HCT116 (cell line): Measurements from ENCODE around the gene OSBPL5. TPM values are rescaled to one million over a fixed set of nuclear protein-coding genes. Genes with fewer than 3 reads are reported as not detected.

Experiments used
- ATAC-seq: fragments of 200-7000 bp; cut with Tn5 transposase; 2 replicates; pipeline ENCODE4 v1.9.1; 2020; ENCODE audit warnings: mild to moderate bottlenecking, moderate library complexity
- BruUV-seq: library from RNA; stranded (reverse); fragments of 400-500 nt; replicated peaks from 2 replicates; lab custom pipeline; 2021; lab: Mats Ljungman, UMichigan
- CTCF ChIA-PET: fragments of 300-600 bp; sonication (Branson Sonifier 250); formaldehyde crosslinking; loops from one replicate; lab custom pipeline; 2021; ENCODE audit warnings: antibody characterized with exemption; lab: Charles Lee
- POLR2A ChIA-PET: fragments of 300-600, 350-600 bp; sonication (Branson Sonifier 250); formaldehyde crosslinking; loops from one replicate; lab custom pipeline; 2021; ENCODE audit warnings: antibody characterized with exemption; lab: Charles Lee
- RAD21 ChIA-PET, 2 experiments: fragments of 300-600 bp; sonication (Branson Sonifier 250); formaldehyde crosslinking; loops; one replicate each; lab custom pipeline; 2023; ENCODE audit warnings: low total read pairs in 2 of 2; ENCODE audit not compliant: uncharacterized antibody in 2 of 2, unreplicated experiment in 2 of 2, low non-redundant PET in 1 of 2; lab: Charles Lee
- DNase-seq: peaks from one replicate; pipeline ENCODE4 v3.0.0-alpha.2; 2010; ENCODE audit warnings: low read depth, low spot score
- H2AFZ ChIP-seq: fragments of 200-600 bp; shearing (Covaris generic), sonication (generic); 2 replicates; pipeline ENCODE4 v1.6.1; 2017; ENCODE audit warnings: low read depth, mixed run types, mixed read lengths, antibody characterized with exemption, low read length; ENCODE audit not compliant: poor library complexity, severe bottlenecking
- H3K27ac ChIP-seq: 2 replicates; pipeline ENCODE4 v1.5.1; 2012; ENCODE audit warnings: low read depth, low read length
- H3K27me3 ChIP-seq: fragments of 200-600 bp; sonication (generic); 2 replicates; pipeline ENCODE4 v1.6.1; 2016; ENCODE audit warnings: mixed run types, low read length, mixed read lengths; ENCODE audit not compliant: insufficient read depth
- H3K36me3 ChIP-seq, 2 experiments: fragments of 200-500 bp in 1 of 2; fragments of 200-600 bp in 1 of 2; sonication (Bioruptor generic) in 1 of 2; sonication (generic) in 1 of 2; 2 replicates each; pipeline versions ENCODE4 v1.5.1 to v1.6.1; 2014 to 2016; ENCODE audit warnings: low read length in 2 of 2, inconsistent platforms in 1 of 2, mixed read lengths in 1 of 2, mixed run types in 1 of 2; ENCODE audit not compliant: insufficient read depth in 2 of 2, control insufficient read depth in 1 of 2
- H3K4me1 ChIP-seq, 2 experiments: fragments of 200-600 bp in 1 of 2; sonication (generic) in 1 of 2; 2 replicates each; pipeline versions ENCODE4 v1.5.1 to v1.6.1; 2012 to 2017; ENCODE audit warnings: low read length in 2 of 2, inconsistent platforms in 1 of 2, mild to moderate bottlenecking in 1 of 2, mixed read lengths in 1 of 2, mixed run types in 1 of 2, moderate library complexity in 1 of 2; ENCODE audit not compliant: insufficient read depth in 2 of 2, control insufficient read depth in 1 of 2
- H3K4me2 ChIP-seq: fragments of 200-600 bp; sonication (generic); 2 replicates; pipeline ENCODE4 v1.6.1; 2017; ENCODE audit warnings: mixed run types, low read length, mixed read lengths
- H3K4me3 ChIP-seq, 2 experiments: fragments of 200-600 bp in 1 of 2; sonication (generic) in 1 of 2; replicated peaks in 1 of 2; 2 replicates each; pipeline ENCODE4 v1.5.1; 2011 to 2016; ENCODE audit warnings: low read length in 2 of 2, control low read depth in 1 of 2, low read depth in 1 of 2, mild to moderate bottlenecking in 1 of 2, mixed read lengths in 1 of 2, mixed run types in 1 of 2
- H3K79me2 ChIP-seq: fragments of 200-600 bp; sonication (generic); 2 replicates; pipeline ENCODE4 v1.6.1; 2017; ENCODE audit warnings: mild to moderate bottlenecking, mixed run types, low read length, moderate library complexity, mixed read lengths; ENCODE audit not compliant: insufficient read depth
- H3K9ac ChIP-seq: fragments of 200-600 bp; sonication (generic); 2 replicates; pipeline ENCODE4 v1.6.1; 2016; ENCODE audit warnings: low read length, mixed read lengths
- H3K9me2 ChIP-seq: fragments of 200-600 bp; sonication (generic), shearing (Covaris generic); 2 replicates; pipeline ENCODE4 v1.6.1; 2017; ENCODE audit warnings: mixed run types, mild to moderate bottlenecking, moderate library complexity; ENCODE audit not compliant: insufficient read depth
- H3K9me3 ChIP-seq, 2 experiments: fragments of 200-500 bp in 1 of 2; fragments of 200-600 bp in 1 of 2; sonication (Bioruptor generic) in 1 of 2; sonication (generic) in 1 of 2; 2 replicates each; pipeline ENCODE4 v1.6.1; 2014 to 2017; ENCODE audit warnings: low read length in 2 of 2, mixed read lengths in 2 of 2, inconsistent platforms in 1 of 2, low read depth in 1 of 2, mild to moderate bottlenecking in 1 of 2, mixed run types in 1 of 2, moderate library complexity in 1 of 2; ENCODE audit not compliant: control insufficient read depth in 1 of 2, insufficient read depth in 1 of 2
- H4K20me1 ChIP-seq: fragments of 200-600 bp; sonication (generic), shearing (Covaris generic); 2 replicates; pipeline ENCODE4 v1.6.1; 2017; ENCODE audit warnings: mixed run types, mild to moderate bottlenecking, moderate library complexity; ENCODE audit not compliant: insufficient read depth
- ATF3 ChIP-seq: IDR thresholded peaks from 2 replicates; pipeline ENCODE4 v1.6.1; 2012
- CBX3 ChIP-seq: IDR thresholded peaks from 2 replicates; pipeline ENCODE4 v1.6.1; 2012; ENCODE audit warnings: low read depth
- CEBPB ChIP-seq: IDR thresholded peaks from 2 replicates; pipeline ENCODE4 v1.6.1; 2012; ENCODE audit warnings: low read depth
- CTCF ChIP-seq, 3 experiments: fragments of 200-600 bp in 1 of 3; sonication (generic) in 1 of 3; IDR thresholded peaks in 2 of 3; conservative IDR thresholded peaks in 1 of 3; 2 replicates each; pipeline ENCODE4 v1.5.1; 2012 to 2017; ENCODE audit warnings: low read depth in 2 of 3, low read length in 2 of 3, antibody characterized with exemption in 1 of 3, borderline replicate concordance in 1 of 3, control low read depth in 1 of 3, mild to moderate bottlenecking in 1 of 3, mixed read lengths in 1 of 3, mixed run types in 1 of 3, moderate library complexity in 1 of 3; ENCODE audit not compliant: insufficient read depth in 1 of 3
- EGR1 ChIP-seq: IDR thresholded peaks from 2 replicates; pipeline ENCODE4 v1.6.1; 2012; ENCODE audit warnings: low read depth
- ELF1 ChIP-seq: IDR thresholded peaks from 2 replicates; pipeline ENCODE4 v1.6.1; 2012; ENCODE audit warnings: low read depth, borderline replicate concordance
- EZH2 ChIP-seq: fragments of 200-600 bp; sonication (generic); IDR thresholded peaks from 2 replicates; pipeline ENCODE4 v1.6.1; 2017; ENCODE audit warnings: antibody characterized with exemption, mixed run types
- EZH2phosphoT487 ChIP-seq: fragments of 200-600 bp; IDR thresholded peaks from 2 replicates; pipeline ENCODE4 v1.6.1; 2018; ENCODE audit warnings: antibody characterized with exemption, borderline replicate concordance
- FOSL1 ChIP-seq: IDR thresholded peaks from 2 replicates; pipeline ENCODE4 v1.6.1; 2012; ENCODE audit warnings: low read depth
- JUND ChIP-seq: IDR thresholded peaks from 2 replicates; pipeline ENCODE4 v1.6.1; 2012
- POLR2A ChIP-seq: IDR thresholded peaks from 2 replicates; pipeline ENCODE4 v1.7.0; 2011; ENCODE audit warnings: borderline replicate concordance; ENCODE audit not compliant: insufficient read depth, insufficient read length; ENCODE audit errors: extremely low read depth
- POLR2AphosphoS5 ChIP-seq: IDR thresholded peaks from 2 replicates; pipeline ENCODE4 v1.6.1; 2011; ENCODE audit warnings: mild to moderate bottlenecking, low read depth, low read length, moderate library complexity
- REST ChIP-seq: IDR thresholded peaks from 2 replicates; pipeline ENCODE4 v1.6.1; 2012; ENCODE audit warnings: low read depth
- SIN3A ChIP-seq: IDR thresholded peaks from 2 replicates; pipeline ENCODE4 v1.6.1; 2012; ENCODE audit warnings: low read depth
- SRF ChIP-seq: IDR thresholded peaks from 2 replicates; pipeline ENCODE4 v1.6.1; 2012; ENCODE audit warnings: low read depth
- YY1 ChIP-seq: IDR thresholded peaks from 2 replicates; pipeline ENCODE4 v1.6.1; 2011; ENCODE audit warnings: low read length, low read depth, moderate library complexity, mild to moderate bottlenecking; ENCODE audit not compliant: insufficient replicate concordance; ENCODE audit errors: extremely low read depth
- ZFX ChIP-seq: fragments of 450-650 bp; IDR thresholded peaks from 2 replicates; pipeline ENCODE4 v1.6.1; 2017
- ZNF274 ChIP-seq: fragments of 200-500 bp; sonication (Bioruptor generic); IDR thresholded peaks from 2 replicates; pipeline ENCODE4 v1.6.1; 2014; ENCODE audit warnings: mild to moderate bottlenecking, low read depth, low read length, inconsistent platforms
- intact Hi-C: fragments of 100-400 bp; cut with micrococcal nuclease; formaldehyde crosslinking; loops from 2 replicates; pipeline ENCODE4 v1.10.0; 2022
- total RNA-seq: library from RNA; stranded (reverse); gene quantifications from one replicate; pipeline ENCODE4 v1.2.1, GENCODE V29; 2021; ENCODE audit not compliant: unreplicated experiment

The OSBPL5 gene
- total RNA-seq, 1 experiment from 2014 or later = 44.2 TPM

GRCh38 chr11:3152471-3153110, 12.5 kb downstream of the OSBPL5 start:
- CTCF ChIA-PET = no interaction called here

More at GRCh38 chr11:3152471-3153110, 12.5 kb downstream of the OSBPL5 start:
- ChIA-PET RAD21 (no interaction called here), POLR2A (no interaction called here)
- TF ChIP-seq YY1 (no peak), FOSL1 (no peak), CTCF (IDR thresholded peaks at IDR 0.05 in 2 of 3, conservative IDR thresholded peaks at IDR 0.05 in 1 of 3; ENCODE audit: borderline replicate concordance in 1 of 3, insufficient read depth in 1 of 3, low read depth in 2 of 3, low read length in 2 of 3) (no peak), EGR1 (no peak), EZH2 (no peak), SRF (no peak), ATF3 (no peak), JUND (no peak), CEBPB (no peak), EZH2phosphoT487 (no peak), CBX3 (no peak), SIN3A (no peak), ZFX (no peak), REST (no peak), ZNF274 (no peak), POLR2A (no peak), POLR2AphosphoS5 (no peak), ELF1 (no peak)
- Histone ChIP-seq H3K4me1 (peaks cover 12 to 22% of the 10 kb centered on the region in 2 experiments; a peak in 3 of 4 replicates), H3K79me2 (peaks cover 32% of the 10 kb centered on the region; the same call in 1 of the 2 replicates), H2AFZ (no peak overlapping the region), H3K9ac (no peak overlapping the region), H3K4me3 (no peak overlapping the region), H3K9me2 (no peaks in the 10 kb centered on the region), H3K36me3 (no peaks in the 10 kb centered on the region), H3K9me3 (no peaks in the 10 kb centered on the region), H4K20me1 (no peaks in the 10 kb centered on the region), H3K27me3 (no peaks in the 10 kb centered on the region), H3K4me2 (no peak overlapping the region), H3K27ac (no peak overlapping the region)
- no TSS peak for BruUV-seq
- no peak for DNase-seq
- intact Hi-C loops = no loop called here
- ATAC-seq = no peak
